Measurements from ENCODE around the gene ARHGAP27.

Gene ARHGAP27

DNA sequence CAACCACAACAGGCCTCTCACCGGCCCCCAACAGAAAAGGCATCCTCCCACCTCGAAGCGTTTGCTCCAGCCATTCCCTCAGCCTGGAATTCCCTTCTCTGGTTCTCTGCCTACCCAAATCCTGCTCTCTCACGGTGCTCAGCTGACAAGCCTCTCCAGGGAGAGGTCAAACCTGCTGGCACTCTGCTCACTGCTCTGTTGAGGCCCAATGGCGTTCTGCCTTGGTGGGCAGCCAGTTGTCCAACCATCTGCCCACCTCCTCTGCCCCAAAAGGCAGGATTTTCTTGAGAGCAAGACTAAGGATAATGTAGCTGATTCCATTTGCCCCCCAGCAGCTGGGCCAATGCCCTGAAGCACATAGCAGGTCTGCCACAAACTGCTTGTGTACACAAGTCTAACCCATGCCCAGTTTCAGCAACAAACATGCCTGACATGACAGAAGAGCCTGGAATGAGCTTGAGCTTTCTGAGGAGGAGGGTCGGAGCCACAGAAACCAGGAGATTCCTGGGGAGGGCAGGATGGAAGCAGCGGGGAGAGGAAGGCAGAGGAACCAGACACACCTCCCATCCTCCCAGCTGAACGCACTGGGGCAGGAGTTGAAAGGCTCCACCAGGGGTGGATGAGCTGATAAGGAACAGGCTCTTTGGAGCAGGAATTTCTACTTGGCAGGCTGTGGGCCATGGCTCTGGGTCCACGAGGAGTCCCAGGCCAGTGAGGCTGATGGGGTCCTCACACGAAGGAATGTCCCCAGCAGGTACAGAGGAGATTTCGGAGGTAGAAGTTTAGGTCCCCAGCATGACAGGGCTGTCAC, 23.9 kb downstream of the ARHGAP27 start:
- no peak overlapping the region for H2BK15ac ChIP-seq (ENCODE audit: low read depth, poor library complexity, severe bottlenecking)
- no peak overlapping the region for H2BK12ac ChIP-seq (ENCODE audit: low read length in 2 of 2)
- no peak overlapping the region for H3K14ac ChIP-seq (ENCODE audit: low read length in 2 of 2)
- WGBS: 65% methylated on average over 10 of the region's 11 CpGs
- H3K79me1 ChIP-seq (replicated peaks; ENCODE audit: low read length, poor library complexity, severe bottlenecking): peaks cover 2% of the 10 kb centered on the region
- no peak overlapping the region for H3K18ac ChIP-seq (ENCODE audit: low read depth in 1 of 2, low read length in 2 of 2)
- no peak overlapping the region for H3K4me2 ChIP-seq (ENCODE audit: low read length, poor library complexity, severe bottlenecking)
- H3K9ac ChIP-seq (ENCODE audit: low read length): no peak overlapping the region
- no peak overlapping the region for H3K4me3 ChIP-seq (ENCODE audit: insufficient read depth in 1 of 2, low read depth in 1 of 2, low read length in 2 of 2)
- no peaks in the 10 kb centered on the region for H3K27me3 ChIP-seq (ENCODE audit: control insufficient read depth in 1 of 2, insufficient read depth in 1 of 2, low read length in 2 of 2)
- no peak overlapping the region for H3K27ac ChIP-seq (ENCODE audit: low read length, poor library complexity, severe bottlenecking)
- H2BK5ac ChIP-seq (ENCODE audit: low read depth, low read length, poor library complexity, severe bottlenecking): no peak overlapping the region
- H3K9me3 ChIP-seq (ENCODE audit: control insufficient read depth, low read length): no peaks in the 10 kb centered on the region
- H4K91ac ChIP-seq (ENCODE audit: low read length): no peak overlapping the region
- peaks cover 3 to 10% of the 10 kb centered on the region in 2 experiments for H3K36me3 ChIP-seq (ENCODE audit: control insufficient read depth in 1 of 2, insufficient read depth in 2 of 2, low read depth in 1 of 2, low read length in 2 of 2)
- H2BK120ac ChIP-seq (ENCODE audit: low read depth, low read length): no peak overlapping the region
- H2AK5ac ChIP-seq (ENCODE audit: low read length, severe bottlenecking): no peak overlapping the region
- H3K23ac ChIP-seq (ENCODE audit: low read length in 2 of 2): no peak overlapping the region
- no peak overlapping the region for H2AFZ ChIP-seq (ENCODE audit: low read depth, low read length)
- H3K4me1 ChIP-seq (ENCODE audit: control insufficient read depth, insufficient read depth, low read depth, low read length): peaks cover 29% of the 10 kb centered on the region
- no peak overlapping the region for H4K8ac ChIP-seq (ENCODE audit: low read length)
- no peak for DNase-seq
- no peak overlapping the region for H3K4ac ChIP-seq (ENCODE audit: low read depth in 1 of 2, low read length in 2 of 2)

DNA sequence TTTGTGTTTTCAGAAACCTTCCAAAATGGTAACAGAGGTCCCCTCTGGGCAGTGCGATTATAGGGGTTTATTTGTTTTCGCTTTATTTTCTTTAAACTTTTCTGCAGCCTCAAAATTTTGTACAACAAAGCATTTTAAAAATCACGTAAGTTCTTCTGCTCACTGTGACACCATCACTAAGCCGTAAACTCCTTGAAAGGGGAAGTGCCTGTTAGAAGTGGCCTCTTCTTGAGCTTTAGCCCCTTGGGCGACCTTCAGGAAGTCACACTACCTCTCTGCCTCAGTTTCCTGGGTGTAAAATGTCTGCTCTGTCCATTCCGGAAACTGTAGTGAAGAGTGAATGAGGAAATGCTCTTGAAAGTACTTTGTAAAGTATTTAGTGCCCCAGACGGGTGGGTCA, 26.6 kb downstream of the ARHGAP27 start:
- H2AK5ac ChIP-seq (ENCODE audit: low read length, severe bottlenecking): no peak overlapping the region
- no peak overlapping the region for H2BK120ac ChIP-seq (ENCODE audit: low read depth, low read length)
- H3K4me1 ChIP-seq (ENCODE audit: control insufficient read depth, insufficient read depth, low read depth, low read length): peaks cover 29% of the 10 kb centered on the region
- DNase-seq: no peak
- no peak overlapping the region for H3K14ac ChIP-seq (ENCODE audit: low read length in 2 of 2)
- no peak overlapping the region for H3K23ac ChIP-seq (ENCODE audit: low read length in 2 of 2)
- no peak overlapping the region for H4K8ac ChIP-seq (ENCODE audit: low read length)
- no peak overlapping the region for H3K18ac ChIP-seq (ENCODE audit: low read depth in 1 of 2, low read length in 2 of 2)
- H2BK12ac ChIP-seq (ENCODE audit: low read length in 2 of 2): no peak overlapping the region
- no peak overlapping the region for H2BK15ac ChIP-seq (ENCODE audit: low read depth, poor library complexity, severe bottlenecking)
- H3K9ac ChIP-seq (ENCODE audit: low read length): no peak overlapping the region
- no peak overlapping the region for H4K91ac ChIP-seq (ENCODE audit: low read length)
- H3K27ac ChIP-seq (ENCODE audit: low read length, poor library complexity, severe bottlenecking): no peak overlapping the region
- no peaks in the 10 kb centered on the region for H3K27me3 ChIP-seq (ENCODE audit: control insufficient read depth in 1 of 2, insufficient read depth in 1 of 2, low read length in 2 of 2)
- no peaks in the 10 kb centered on the region for H3K9me3 ChIP-seq (ENCODE audit: control insufficient read depth, low read length)
- H2BK5ac ChIP-seq (ENCODE audit: low read depth, low read length, poor library complexity, severe bottlenecking): no peak overlapping the region
- 84% methylated on average over 3 of the region's 7 CpGs for WGBS
- peaks cover 3 to 25% of the 10 kb centered on the region in 2 experiments for H3K36me3 ChIP-seq (ENCODE audit: control insufficient read depth in 1 of 2, insufficient read depth in 2 of 2, low read depth in 1 of 2, low read length in 2 of 2)
- no peak overlapping the region for H3K4me3 ChIP-seq (ENCODE audit: insufficient read depth in 1 of 2, low read depth in 1 of 2, low read length in 2 of 2)
- H3K4ac ChIP-seq (ENCODE audit: low read depth in 1 of 2, low read length in 2 of 2): no peak overlapping the region
- peak overlapping the region; percentile 48 for H3K4me2 ChIP-seq (ENCODE audit: low read length, poor library complexity, severe bottlenecking)
- no peak overlapping the region for H2AFZ ChIP-seq (ENCODE audit: low read depth, low read length)
- H3K79me1 ChIP-seq (replicated peaks; ENCODE audit: low read length, poor library complexity, severe bottlenecking): peaks cover 1% of the 10 kb centered on the region

DNA sequence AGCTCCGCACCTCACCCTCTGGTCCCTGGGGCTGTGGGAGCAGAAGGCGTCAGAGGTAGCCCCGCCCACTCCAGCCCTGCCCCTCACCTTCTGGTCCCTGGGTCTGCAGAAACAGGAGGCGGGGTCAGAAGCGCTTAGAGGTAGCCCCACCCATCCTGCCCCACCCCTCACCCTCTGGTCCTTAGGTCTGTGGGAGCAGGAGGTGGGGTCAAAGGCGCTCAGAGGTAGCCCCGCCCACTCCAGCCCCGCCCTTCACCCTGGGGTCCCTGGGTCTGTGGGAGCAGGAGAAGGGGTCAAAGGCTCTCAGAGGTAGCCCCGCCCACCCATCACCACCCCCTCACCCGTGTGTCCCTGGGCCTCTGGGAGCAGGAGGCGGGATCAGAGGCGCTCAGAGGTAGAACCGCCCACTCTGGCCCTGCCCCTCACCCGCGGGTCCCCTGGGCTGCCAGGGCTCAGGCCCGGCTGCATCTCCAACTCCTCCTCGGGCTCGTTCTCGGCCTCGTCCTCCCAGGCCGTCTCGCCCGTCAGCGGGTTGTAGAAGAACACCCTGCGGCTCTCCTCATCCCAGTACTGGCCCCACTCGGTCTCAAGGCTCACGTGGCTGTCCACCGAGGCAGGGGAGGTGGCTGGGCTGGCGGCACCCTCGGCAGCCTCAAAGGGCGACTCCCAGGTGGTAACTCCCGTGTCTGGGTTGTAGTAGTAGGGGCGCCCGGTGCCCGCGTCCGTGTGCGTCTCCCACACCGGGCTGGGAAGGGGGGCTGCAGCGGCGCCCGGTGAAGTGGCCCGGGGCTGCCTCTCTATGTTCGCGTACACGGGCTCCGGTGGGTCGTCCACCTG, 27.2 kb downstream of the ARHGAP27 start:
- H3K18ac ChIP-seq (ENCODE audit: low read depth in 1 of 2, low read length in 2 of 2): peak overlapping the region in 1 of 2 experiments; percentile 40
- H2BK12ac ChIP-seq (ENCODE audit: low read length in 2 of 2): peak overlapping the region in 1 of 2 experiments; percentile 25
- WGBS: 23% methylated on average over 33 of the region's 48 CpGs
- H2BK5ac ChIP-seq (ENCODE audit: low read depth, low read length, poor library complexity, severe bottlenecking): peak overlapping the region; percentile 47
- no peak overlapping the region for H3K23ac ChIP-seq (ENCODE audit: low read length in 2 of 2)
- H3K27ac ChIP-seq (ENCODE audit: low read length, poor library complexity, severe bottlenecking): no peak overlapping the region
- peaks cover 3 to 26% of the 10 kb centered on the region in 2 experiments for H3K36me3 ChIP-seq (ENCODE audit: control insufficient read depth in 1 of 2, insufficient read depth in 2 of 2, low read depth in 1 of 2, low read length in 2 of 2)
- no peak overlapping the region for H2AK5ac ChIP-seq (ENCODE audit: low read length, severe bottlenecking)
- no peaks in the 10 kb centered on the region for H3K27me3 ChIP-seq (ENCODE audit: control insufficient read depth in 1 of 2, insufficient read depth in 1 of 2, low read length in 2 of 2)
- no peak overlapping the region for H3K4ac ChIP-seq (ENCODE audit: low read depth in 1 of 2, low read length in 2 of 2)
- no peaks in the 10 kb centered on the region for H3K79me1 ChIP-seq (replicated peaks; ENCODE audit: low read length, poor library complexity, severe bottlenecking)
- H4K91ac ChIP-seq (ENCODE audit: low read length): no peak overlapping the region
- no peak overlapping the region for H2BK120ac ChIP-seq (ENCODE audit: low read depth, low read length)
- H2BK15ac ChIP-seq (ENCODE audit: low read depth, poor library complexity, severe bottlenecking): peak overlapping the region; percentile 13
- peaks cover 27% of the 10 kb centered on the region for H3K4me1 ChIP-seq (ENCODE audit: control insufficient read depth, insufficient read depth, low read depth, low read length)
- peak overlapping the region in 1 of 2 experiments; percentile 9 for H3K4me3 ChIP-seq (ENCODE audit: insufficient read depth in 1 of 2, low read depth in 1 of 2, low read length in 2 of 2)
- no peaks in the 10 kb centered on the region for H3K9me3 ChIP-seq (ENCODE audit: control insufficient read depth, low read length)
- H3K9ac ChIP-seq (ENCODE audit: low read length): no peak overlapping the region
- peak overlapping the region; percentile 48 for H3K4me2 ChIP-seq (ENCODE audit: low read length, poor library complexity, severe bottlenecking)
- H3K14ac ChIP-seq (ENCODE audit: low read length in 2 of 2): no peak overlapping the region
- peak overlapping the region; percentile 82 for H4K8ac ChIP-seq (ENCODE audit: low read length)
- DNase-seq: peak; percentile 7
- no peak overlapping the region for H2AFZ ChIP-seq (ENCODE audit: low read depth, low read length)

DNA sequence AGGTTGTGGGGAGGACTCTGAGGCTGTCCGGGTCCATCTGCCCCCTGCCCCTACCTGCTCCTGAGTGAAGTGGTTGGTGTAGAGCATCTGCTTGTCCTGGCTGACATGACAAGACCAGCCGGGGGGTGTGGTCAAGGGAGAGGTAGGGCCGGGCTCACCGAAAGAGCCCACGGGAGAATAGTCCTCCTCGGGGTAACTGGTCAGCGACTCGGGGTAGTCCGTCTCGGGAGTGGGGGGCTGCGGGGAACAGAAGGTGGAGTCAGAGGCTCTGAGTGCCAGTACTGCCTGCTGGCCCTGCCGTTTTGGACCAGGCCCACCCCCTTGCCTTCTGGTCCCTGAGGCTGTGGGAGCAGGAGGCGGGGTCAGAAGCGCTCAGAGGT, 27.8 kb downstream of the ARHGAP27 start:
- no peak overlapping the region for H2BK15ac ChIP-seq (ENCODE audit: low read depth, poor library complexity, severe bottlenecking)
- peaks cover 26% of the 10 kb centered on the region for H3K4me1 ChIP-seq (ENCODE audit: control insufficient read depth, insufficient read depth, low read depth, low read length)
- no peak overlapping the region for H3K18ac ChIP-seq (ENCODE audit: low read depth in 1 of 2, low read length in 2 of 2)
- no peaks in the 10 kb centered on the region for H3K79me1 ChIP-seq (replicated peaks; ENCODE audit: low read length, poor library complexity, severe bottlenecking)
- H4K91ac ChIP-seq (ENCODE audit: low read length): no peak overlapping the region
- H3K4me2 ChIP-seq (ENCODE audit: low read length, poor library complexity, severe bottlenecking): no peak overlapping the region
- no peak overlapping the region for H2BK120ac ChIP-seq (ENCODE audit: low read depth, low read length)
- no peak overlapping the region for H3K4ac ChIP-seq (ENCODE audit: low read depth in 1 of 2, low read length in 2 of 2)
- WGBS: 72% methylated on average over 14 of the region's 14 CpGs
- H3K23ac ChIP-seq (ENCODE audit: low read length in 2 of 2): no peak overlapping the region
- no peak overlapping the region for H2BK5ac ChIP-seq (ENCODE audit: low read depth, low read length, poor library complexity, severe bottlenecking)
- H3K27ac ChIP-seq (ENCODE audit: low read length, poor library complexity, severe bottlenecking): no peak overlapping the region
- H3K14ac ChIP-seq (ENCODE audit: low read length in 2 of 2): no peak overlapping the region
- H2AK5ac ChIP-seq (ENCODE audit: low read length, severe bottlenecking): no peak overlapping the region
- no peak overlapping the region for H3K9ac ChIP-seq (ENCODE audit: low read length)
- H2BK12ac ChIP-seq (ENCODE audit: low read length in 2 of 2): no peak overlapping the region
- no peak overlapping the region for H3K4me3 ChIP-seq (ENCODE audit: insufficient read depth in 1 of 2, low read depth in 1 of 2, low read length in 2 of 2)
- H2AFZ ChIP-seq (ENCODE audit: low read depth, low read length): no peak overlapping the region
- no peaks in the 10 kb centered on the region for H3K27me3 ChIP-seq (ENCODE audit: control insufficient read depth in 1 of 2, insufficient read depth in 1 of 2, low read length in 2 of 2)
- H4K8ac ChIP-seq (ENCODE audit: low read length): no peak overlapping the region
- H3K9me3 ChIP-seq (ENCODE audit: control insufficient read depth, low read length): no peaks in the 10 kb centered on the region
- DNase-seq: no peak
- H3K36me3 ChIP-seq (ENCODE audit: control insufficient read depth in 1 of 2, insufficient read depth in 2 of 2, low read depth in 1 of 2, low read length in 2 of 2): peaks cover 5 to 26% of the 10 kb centered on the region in 2 experiments

All from mesenchymal stem cell (in vitro differentiated cells and primary cell).